RWPE2 (cell line): ENCODE measurements around the gene SP3.

Source experiments
- ATAC-seq: fragments of 200-7000 bp; cut with Tn5 transposase; 3 replicates; pipeline ENCODE4 v1.9.1; 2021; ENCODE audit warnings: low read depth
- DNase-seq: peaks from one replicate; pipeline ENCODE4 v3.0.0-alpha.2; 2020; ENCODE audit warnings: low spot score
- H3K27ac ChIP-seq: fragments of 450-650 bp; 2 replicates; pipeline ENCODE4 v1.5.1; 2017; ENCODE audit warnings: mild to moderate bottlenecking; ENCODE audit not compliant: poor library complexity, severe bottlenecking
- H3K27me3 ChIP-seq: fragments of 250-450 bp; sonication (Bioruptor Pico); 2 replicates; pipeline ENCODE4 v1.5.1; 2021; ENCODE audit warnings: mild to moderate bottlenecking, moderate library complexity; ENCODE audit not compliant: insufficient read depth, poor library complexity, severe bottlenecking
- H3K36me3 ChIP-seq: fragments of 250-450 bp; sonication (Bioruptor Pico); 2 replicates; pipeline ENCODE4 v1.5.1; 2020; ENCODE audit warnings: low read depth, mild to moderate bottlenecking, moderate library complexity
- H3K4me1 ChIP-seq: fragments of 250-450 bp; sonication (Bioruptor Pico); 2 replicates; pipeline ENCODE4 v1.5.1; 2021; ENCODE audit warnings: mild to moderate bottlenecking, moderate library complexity; ENCODE audit not compliant: insufficient read depth, poor library complexity, severe bottlenecking
- H3K4me3 ChIP-seq: fragments of 250-450 bp; sonication (Bioruptor Pico); 2 replicates; pipeline ENCODE4 v1.5.1; 2021; ENCODE audit warnings: mild to moderate bottlenecking, moderate library complexity; ENCODE audit not compliant: severe bottlenecking
- H3K9me3 ChIP-seq: fragments of 250-450 bp; sonication (Bioruptor Pico); 2 replicates; pipeline ENCODE4 v1.5.1; 2021; ENCODE audit warnings: mild to moderate bottlenecking, moderate library complexity; ENCODE audit not compliant: severe bottlenecking
- TF ChIP-seq, protein P1 (sequence below): fragments of 450-650 bp; IDR thresholded peaks from one replicate; pipeline ENCODE4 v1.5.1; 2017; ENCODE audit warnings: mild to moderate bottlenecking, moderate library complexity; ENCODE audit not compliant: poor library complexity, severe bottlenecking

SP3 gene

DNA sequence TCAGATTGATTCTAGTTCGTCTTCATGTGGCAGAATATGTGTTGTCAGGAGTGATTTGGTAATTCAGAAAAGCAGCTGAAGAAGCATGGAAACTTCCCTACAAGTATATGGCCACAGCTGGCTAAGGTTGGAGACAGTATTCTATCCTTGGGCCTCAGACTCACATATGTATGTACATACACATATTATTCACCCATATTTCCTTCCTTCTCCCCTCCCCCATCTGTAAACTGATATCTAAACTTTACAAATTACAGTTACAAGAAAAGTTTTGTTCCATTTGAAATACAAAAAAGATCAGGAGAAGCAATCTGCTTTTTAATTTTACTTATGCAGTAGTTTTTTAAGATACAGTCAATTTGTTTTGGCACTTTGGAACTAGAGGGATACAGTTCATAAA lies 3.1 kb downstream of the SP3 start:
- no peaks in the 10 kb centered on the region for H3K27me3 ChIP-seq
- ATAC-seq (no peak), DNase-seq (no peak)
- H3K4me1 ChIP-seq: peaks cover 33% of the 10 kb centered on the region
- TF ChIP-seq, protein P1, sequence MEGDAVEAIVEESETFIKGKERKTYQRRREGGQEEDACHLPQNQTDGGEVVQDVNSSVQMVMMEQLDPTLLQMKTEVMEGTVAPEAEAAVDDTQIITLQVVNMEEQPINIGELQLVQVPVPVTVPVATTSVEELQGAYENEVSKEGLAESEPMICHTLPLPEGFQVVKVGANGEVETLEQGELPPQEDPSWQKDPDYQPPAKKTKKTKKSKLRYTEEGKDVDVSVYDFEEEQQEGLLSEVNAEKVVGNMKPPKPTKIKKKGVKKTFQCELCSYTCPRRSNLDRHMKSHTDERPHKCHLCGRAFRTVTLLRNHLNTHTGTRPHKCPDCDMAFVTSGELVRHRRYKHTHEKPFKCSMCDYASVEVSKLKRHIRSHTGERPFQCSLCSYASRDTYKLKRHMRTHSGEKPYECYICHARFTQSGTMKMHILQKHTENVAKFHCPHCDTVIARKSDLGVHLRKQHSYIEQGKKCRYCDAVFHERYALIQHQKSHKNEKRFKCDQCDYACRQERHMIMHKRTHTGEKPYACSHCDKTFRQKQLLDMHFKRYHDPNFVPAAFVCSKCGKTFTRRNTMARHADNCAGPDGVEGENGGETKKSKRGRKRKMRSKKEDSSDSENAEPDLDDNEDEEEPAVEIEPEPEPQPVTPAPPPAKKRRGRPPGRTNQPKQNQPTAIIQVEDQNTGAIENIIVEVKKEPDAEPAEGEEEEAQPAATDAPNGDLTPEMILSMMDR: no peak
- peaks cover 4% of the 10 kb centered on the region for H3K9me3 ChIP-seq
- H3K4me3 ChIP-seq: peak overlapping the region; percentile 52
- H3K36me3 ChIP-seq: peaks cover 26% of the 10 kb centered on the region
- peak overlapping the region; percentile 98 for H3K27ac ChIP-seq

DNA sequence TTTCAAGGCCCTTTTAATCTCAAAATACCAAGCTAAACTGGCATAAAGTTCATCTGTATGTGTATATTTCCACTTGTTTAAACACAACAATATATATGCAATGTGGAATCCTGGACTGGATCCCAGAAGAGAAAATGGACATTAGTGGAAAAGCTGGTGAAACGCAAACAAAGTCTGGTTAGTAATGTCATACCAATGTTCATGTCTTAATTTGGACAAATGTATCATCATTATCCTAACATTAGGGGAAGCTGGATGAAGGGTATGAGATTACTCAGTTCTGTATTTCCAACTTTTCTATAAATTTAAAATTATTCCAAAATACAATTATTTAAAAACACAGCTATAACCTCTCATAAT lies 3.8 kb downstream of the SP3 start:
- Histone ChIP-seq H3K4me3 (no peak overlapping the region), H3K27me3 (no peaks in the 10 kb centered on the region), H3K27ac (no peak overlapping the region), H3K36me3 (peaks cover 33% of the 10 kb centered on the region), H3K4me1 (peaks cover 30% of the 10 kb centered on the region), H3K9me3 (peaks cover 4% of the 10 kb centered on the region)
- no peak for ATAC-seq
- TF ChIP-seq, protein P1: no peak
- no peak for DNase-seq

DNA sequence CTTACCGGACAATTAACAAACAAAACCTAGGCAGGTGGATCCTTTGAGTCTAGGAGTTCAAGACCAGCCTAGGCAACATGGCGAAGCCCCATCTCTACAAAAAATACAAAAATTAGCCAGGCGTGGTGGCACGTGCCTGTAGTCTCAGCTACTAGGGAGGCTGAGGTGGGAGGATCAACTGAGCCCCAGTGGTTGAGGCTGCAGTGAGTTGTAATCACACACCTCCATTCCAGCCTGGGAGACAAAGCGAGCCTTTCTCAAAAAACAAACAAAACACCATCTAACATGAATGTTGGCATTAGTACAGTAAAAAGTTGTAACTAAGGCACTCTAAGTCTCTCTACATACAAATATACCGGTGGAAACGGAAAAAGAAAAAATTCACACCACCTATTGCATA lies 5.3 kb downstream of the SP3 start:
- no peak for ATAC-seq
- Histone ChIP-seq H3K9me3 (peaks cover 4% of the 10 kb centered on the region), H3K4me3 (no peak overlapping the region), H3K27me3 (no peaks in the 10 kb centered on the region), H3K27ac (no peak overlapping the region), H3K36me3 (peaks cover 48% of the 10 kb centered on the region), H3K4me1 (peaks cover 27% of the 10 kb centered on the region)
- DNase-seq: no peak
- TF ChIP-seq, protein P1: no peak

DNA sequence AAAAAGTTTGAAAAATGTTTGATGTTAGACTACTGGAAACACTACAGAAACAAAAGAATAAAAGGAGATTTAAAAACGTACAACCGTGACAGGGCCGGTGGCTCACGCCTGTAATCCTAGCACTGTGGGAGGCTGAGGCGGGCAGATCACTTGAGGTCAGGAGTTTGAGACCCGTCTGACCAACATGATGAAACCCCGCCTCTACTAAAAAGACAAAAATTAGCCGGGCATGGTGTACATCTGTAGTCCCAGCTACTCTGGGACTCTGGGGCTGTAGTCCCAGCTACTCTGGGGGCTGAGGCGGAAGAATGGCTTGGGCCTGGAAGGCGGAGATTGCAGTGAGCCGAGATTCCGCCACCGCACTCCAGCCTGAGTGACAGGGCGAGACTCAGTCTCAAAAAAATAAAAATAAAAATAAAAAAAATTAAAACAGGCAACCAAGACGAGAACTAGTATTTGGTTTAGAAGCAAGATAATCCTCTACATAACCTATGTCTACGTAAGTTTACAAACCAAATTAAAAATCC lies 5.8 kb downstream of the SP3 start:
- H3K9me3 ChIP-seq: peaks cover 4% of the 10 kb centered on the region
- H3K4me3 ChIP-seq: no peak overlapping the region
- ATAC-seq (no peak), DNase-seq (no peak)
- peaks cover 27% of the 10 kb centered on the region for H3K4me1 ChIP-seq
- no peak overlapping the region for H3K27ac ChIP-seq
- TF ChIP-seq, protein P1: no peak
- no peaks in the 10 kb centered on the region for H3K27me3 ChIP-seq
- peaks cover 52% of the 10 kb centered on the region for H3K36me3 ChIP-seq

DNA sequence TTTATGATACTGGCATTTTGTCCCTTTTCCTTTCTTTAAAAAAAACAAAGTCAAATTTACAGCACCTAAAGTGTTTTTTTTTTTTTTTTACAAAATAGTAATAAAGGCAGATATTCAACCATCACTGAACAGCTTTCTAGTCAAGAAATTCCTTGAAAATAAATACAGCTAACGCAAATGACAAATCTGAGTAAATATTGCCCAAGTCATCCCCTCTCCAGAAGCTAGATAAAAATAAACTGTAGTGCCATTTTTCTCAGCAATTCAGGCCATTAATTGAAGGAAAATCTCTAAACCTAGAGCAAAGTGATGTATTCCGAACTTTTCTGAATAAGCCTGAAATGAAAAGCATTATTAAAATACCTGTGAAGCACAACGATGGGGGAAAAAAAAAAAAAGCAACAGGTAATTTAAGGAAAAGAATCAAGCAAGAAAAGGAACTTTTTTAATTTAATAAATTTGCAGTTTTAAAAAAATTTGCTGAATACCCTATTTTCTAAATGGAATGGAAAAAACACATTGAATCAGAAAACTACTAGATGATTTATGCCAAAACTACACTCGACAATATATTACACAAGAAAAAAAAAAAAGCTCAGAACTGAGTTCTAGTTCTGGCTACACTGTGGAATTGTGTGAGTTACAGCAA lies 6.9 kb downstream of the SP3 start:
- Histone ChIP-seq H3K36me3 (peaks cover 62% of the 10 kb centered on the region), H3K9me3 (peaks cover 4% of the 10 kb centered on the region), H3K4me1 (peaks cover 27% of the 10 kb centered on the region), H3K27ac (no peak overlapping the region), H3K27me3 (no peaks in the 10 kb centered on the region), H3K4me3 (no peak overlapping the region)
- no peak for DNase-seq
- TF ChIP-seq, protein P1: no peak
- ATAC-seq: no peak
